T-helper 2 cell treated with Interferon-gamma antibody and Interleukin-4, amounts not matched to agents 5 μg/mL and 100 μg/mL, for 36 hours (primary cell): ENCODE data around the gene CHST14.

Experiments
- DNase-seq: peaks from one replicate; pipeline ENCODE4 v3.0.0; 2021; ENCODE audit warnings: low spot score
- H3K27ac Mint-ChIP-seq: one replicate; pipeline ENCODE4 v1.8.0; 2021; ENCODE audit warnings: mild to moderate bottlenecking, mixed read lengths
- H3K27me3 Mint-ChIP-seq: one replicate; pipeline ENCODE4 v1.8.0; 2021; ENCODE audit warnings: low read depth, mixed read lengths
- H3K36me3 Mint-ChIP-seq: one replicate; pipeline ENCODE4 v1.8.0; 2021; ENCODE audit warnings: low read depth, mixed read lengths
- H3K4me1 Mint-ChIP-seq: one replicate; pipeline ENCODE4 v1.8.0; 2021; ENCODE audit warnings: low read depth, mixed read lengths
- H3K4me3 Mint-ChIP-seq: one replicate; pipeline ENCODE4 v1.8.0; 2022; ENCODE audit warnings: mild to moderate bottlenecking, moderate library complexity, mixed read lengths
- H3K9me3 Mint-ChIP-seq: one replicate; pipeline ENCODE4 v1.8.0; 2021; ENCODE audit warnings: mixed read lengths

Gene CHST14

DNA sequence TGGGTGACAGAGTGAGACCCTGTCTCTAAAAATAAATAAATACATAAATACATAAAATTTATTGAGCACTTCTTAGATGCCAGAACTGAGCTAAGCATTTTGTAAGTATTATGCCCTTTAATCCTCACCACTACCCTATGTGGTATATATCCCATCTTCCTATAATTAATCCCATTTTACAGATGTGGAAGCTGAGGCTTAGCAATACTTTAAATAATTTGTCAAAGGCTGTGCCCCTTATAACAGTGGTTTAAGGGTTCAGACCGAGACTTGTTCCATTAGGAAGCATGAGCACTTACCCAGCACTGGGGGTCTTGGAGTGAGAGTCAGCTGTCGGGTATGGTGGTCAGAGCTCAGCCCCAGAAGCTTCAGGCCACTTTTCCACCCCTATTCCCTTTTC, 7.5 kb upstream of the CHST14 start:
- Mint-ChIP-seq H3K4me3 (no peak overlapping the region), H3K4me1 (peaks cover 11% of the 10 kb centered on the region), H3K27ac (no peak overlapping the region), H3K27me3 (no peaks in the 10 kb centered on the region), H3K36me3 (peaks cover 17% of the 10 kb centered on the region), H3K9me3 (no peaks in the 10 kb centered on the region)
- no peak for DNase-seq

GRCh38 chr15:40463886-40464545, 6.8 kb upstream of the CHST14 start:
- H3K27me3 Mint-ChIP-seq, result no peaks in the 10 kb centered on the region
- H3K27ac Mint-ChIP-seq, result no peak overlapping the region
- no peak for DNase-seq
- peaks cover 17% of the 10 kb centered on the region for H3K36me3 Mint-ChIP-seq
- H3K4me3 Mint-ChIP-seq, result no peak overlapping the region
- peaks cover 11% of the 10 kb centered on the region for H3K4me1 Mint-ChIP-seq
- H3K9me3 Mint-ChIP-seq, result no peaks in the 10 kb centered on the region

- DNase-seq, result no peak
- H3K4me1 Mint-ChIP-seq, result peaks cover 12% of the 10 kb centered on the region
- no peaks in the 10 kb centered on the region for H3K27me3 Mint-ChIP-seq
- H3K36me3 Mint-ChIP-seq, result peaks cover 17% of the 10 kb centered on the region
- H3K4me3 Mint-ChIP-seq, result no peak overlapping the region
- no peaks in the 10 kb centered on the region for H3K9me3 Mint-ChIP-seq
- H3K27ac Mint-ChIP-seq, result no peak overlapping the region
Measured at GRCh38 chr15:40464595-40465185, 6.1 kb upstream of the CHST14 start.

DNA sequence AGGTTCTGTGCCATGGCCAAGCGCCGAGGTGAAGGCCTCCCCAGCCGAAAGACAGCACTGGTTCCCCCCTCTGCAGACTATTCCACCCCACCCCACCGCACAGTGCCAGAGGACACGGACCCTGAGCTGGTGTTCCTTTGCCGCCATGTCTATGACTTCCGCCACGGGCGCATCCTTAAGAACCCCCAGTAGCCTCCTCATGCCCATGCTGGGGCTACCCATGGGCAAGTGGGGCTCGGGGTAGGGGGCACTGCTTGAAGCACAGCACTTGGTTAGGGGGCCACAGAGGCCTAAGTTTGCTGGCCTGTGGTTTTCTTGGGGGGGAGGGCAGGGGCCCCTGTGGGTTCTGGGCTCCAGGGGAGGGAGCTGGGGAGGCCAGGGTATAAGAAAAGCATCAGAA, 4.8 kb upstream of the CHST14 start:
- Mint-ChIP-seq H3K4me3 (no peak overlapping the region), H3K27me3 (no peaks in the 10 kb centered on the region), H3K36me3 (peaks cover 17% of the 10 kb centered on the region), H3K9me3 (no peaks in the 10 kb centered on the region), H3K27ac (no peak overlapping the region), H3K4me1 (peaks cover 12% of the 10 kb centered on the region)
- no peak for DNase-seq

DNA sequence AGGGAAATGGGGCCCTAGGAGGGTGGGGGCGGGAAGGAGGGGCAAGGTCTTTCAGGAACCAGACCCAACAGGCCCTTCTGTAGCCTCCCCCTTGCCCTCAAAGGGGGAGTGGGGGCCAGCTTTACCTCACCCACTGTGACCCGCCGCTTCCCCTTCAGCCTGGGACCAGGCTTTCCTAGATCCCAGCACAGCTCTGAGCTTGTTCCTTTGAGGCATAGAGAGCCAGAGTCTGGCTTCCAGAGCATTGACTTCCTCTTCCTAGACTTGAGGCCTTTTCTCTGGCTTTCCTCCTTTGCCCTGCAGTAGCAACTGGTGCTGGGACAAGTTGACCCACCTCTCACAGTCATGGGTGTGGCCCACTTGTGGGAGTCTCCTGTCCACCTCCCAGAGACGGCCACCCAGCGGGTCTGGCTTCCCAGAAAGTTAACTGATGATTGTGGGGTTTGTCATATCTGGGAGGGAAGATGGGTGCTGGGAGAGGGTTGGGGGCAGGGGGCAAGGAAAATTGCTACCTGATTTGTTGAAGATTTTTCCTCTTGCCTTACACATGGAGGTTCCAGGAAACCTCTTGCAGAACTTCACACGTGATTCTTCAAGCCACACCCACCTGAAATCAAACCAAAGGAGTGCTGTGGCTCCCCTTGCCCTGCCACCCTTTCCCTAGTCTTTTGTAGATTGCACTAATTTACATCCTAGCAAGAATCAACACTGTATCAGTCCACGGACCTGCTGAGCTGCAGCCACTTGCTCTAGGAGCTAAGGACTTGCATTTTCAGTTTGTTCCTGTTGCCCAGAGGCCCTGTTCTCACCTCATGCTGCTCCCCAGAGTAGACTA, 4.1 kb upstream of the CHST14 start:
- H3K27me3 Mint-ChIP-seq, result no peaks in the 10 kb centered on the region
- peaks cover 19% of the 10 kb centered on the region for H3K36me3 Mint-ChIP-seq
- H3K4me1 Mint-ChIP-seq, result peaks cover 14% of the 10 kb centered on the region
- no peak overlapping the region for H3K27ac Mint-ChIP-seq
- no peaks in the 10 kb centered on the region for H3K9me3 Mint-ChIP-seq
- H3K4me3 Mint-ChIP-seq, result no peak overlapping the region
- DNase-seq, result no peak

GRCh38 chr15:40467261-40467615, 3.5 kb upstream of the CHST14 start:
- no peaks in the 10 kb centered on the region for H3K27me3 Mint-ChIP-seq
- no peaks in the 10 kb centered on the region for H3K9me3 Mint-ChIP-seq
- no peak overlapping the region for H3K4me3 Mint-ChIP-seq
- peaks cover 21% of the 10 kb centered on the region for H3K36me3 Mint-ChIP-seq
- peaks cover 16% of the 10 kb centered on the region for H3K4me1 Mint-ChIP-seq
- no peak for DNase-seq
- no peak overlapping the region for H3K27ac Mint-ChIP-seq

DNA sequence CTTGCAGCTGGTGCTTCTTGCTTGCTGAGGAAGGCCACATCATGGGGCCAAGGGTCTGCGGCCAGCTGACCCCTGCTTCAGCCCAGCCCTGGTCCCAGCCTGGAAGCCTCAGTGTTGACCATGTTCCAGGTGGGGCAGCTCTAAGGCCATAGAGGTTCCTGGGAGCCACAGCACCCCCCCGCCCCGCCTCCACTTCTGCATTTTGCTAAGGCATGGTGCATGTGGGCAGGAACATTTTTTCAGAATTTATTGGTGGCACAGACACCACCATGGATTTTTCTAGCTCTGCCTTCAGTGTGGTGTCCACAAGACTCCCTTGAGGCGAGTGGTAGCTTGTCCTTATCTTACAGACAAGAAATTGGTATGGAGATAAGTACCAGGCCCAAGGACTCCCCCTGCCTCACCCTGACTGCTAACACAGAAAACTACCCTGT, 1.9 kb upstream of the CHST14 start:
- H3K4me1 Mint-ChIP-seq, result peaks cover 22% of the 10 kb centered on the region
- no peak overlapping the region for H3K4me3 Mint-ChIP-seq
- no peaks in the 10 kb centered on the region for H3K9me3 Mint-ChIP-seq
- H3K27me3 Mint-ChIP-seq, result no peaks in the 10 kb centered on the region
- no peak for DNase-seq
- peaks cover 20% of the 10 kb centered on the region for H3K36me3 Mint-ChIP-seq
- H3K27ac Mint-ChIP-seq, result no peak overlapping the region

GRCh38 chr15:40469776-40470390, 901 bp upstream of the CHST14 start:
- H3K4me1 Mint-ChIP-seq, result peaks cover 22% of the 10 kb centered on the region
- peaks cover 19% of the 10 kb centered on the region for H3K36me3 Mint-ChIP-seq
- H3K9me3 Mint-ChIP-seq, result no peaks in the 10 kb centered on the region
- no peaks in the 10 kb centered on the region for H3K27me3 Mint-ChIP-seq
- no peak for DNase-seq
- peak overlapping the region; percentile 64 for H3K27ac Mint-ChIP-seq
- peak overlapping the region; percentile 46 for H3K4me3 Mint-ChIP-seq

DNA sequence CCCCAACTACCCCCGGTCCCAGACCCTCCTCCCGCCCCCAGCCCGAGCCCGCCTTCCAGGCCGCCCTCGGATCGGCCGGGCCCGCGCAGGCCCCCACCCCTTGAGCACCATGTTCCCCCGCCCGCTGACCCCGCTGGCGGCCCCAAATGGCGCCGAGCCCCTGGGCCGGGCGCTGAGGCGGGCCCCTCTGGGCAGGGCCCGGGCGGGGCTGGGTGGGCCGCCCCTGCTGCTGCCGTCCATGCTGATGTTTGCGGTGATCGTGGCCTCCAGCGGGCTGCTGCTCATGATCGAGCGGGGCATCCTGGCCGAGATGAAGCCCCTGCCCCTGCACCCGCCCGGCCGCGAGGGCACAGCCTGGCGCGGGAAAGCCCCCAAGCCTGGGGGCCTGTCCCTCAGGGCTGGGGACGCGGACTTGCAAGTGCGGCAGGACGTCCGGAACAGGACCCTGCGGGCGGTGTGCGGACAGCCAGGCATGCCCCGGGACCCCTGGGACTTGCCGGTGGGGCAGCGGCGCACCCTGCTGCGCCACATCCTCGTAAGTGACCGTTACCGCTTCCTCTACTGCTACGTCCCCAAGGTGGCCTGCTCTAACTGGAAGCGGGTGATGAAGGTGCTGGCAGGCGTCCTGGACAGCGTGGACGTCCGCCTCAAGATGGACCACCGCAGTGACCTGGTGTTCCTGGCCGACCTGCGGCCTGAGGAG, 472 bp downstream of the CHST14 start:
- no peaks in the 10 kb centered on the region for H3K9me3 Mint-ChIP-seq
- peak; percentile 17 for DNase-seq
- H3K27ac Mint-ChIP-seq, result peak overlapping the region; percentile 87
- H3K27me3 Mint-ChIP-seq, result peaks cover 5% of the 10 kb centered on the region
- H3K36me3 Mint-ChIP-seq, result peaks cover 12% of the 10 kb centered on the region
- peak overlapping the region; percentile 90 for H3K4me3 Mint-ChIP-seq
- H3K4me1 Mint-ChIP-seq, result peaks cover 20% of the 10 kb centered on the region

- Mint-ChIP-seq H3K4me1 (peaks cover 16% of the 10 kb centered on the region), H3K36me3 (peaks cover 9% of the 10 kb centered on the region), H3K27me3 (peaks cover 5% of the 10 kb centered on the region), H3K27ac (peak overlapping the region; percentile 87), H3K4me3 (peak overlapping the region; percentile 90), H3K9me3 (no peaks in the 10 kb centered on the region)
- DNase-seq, result no peak
Measured at GRCh38 chr15:40471808-40472150, 995 bp downstream of the CHST14 start.

DNA sequence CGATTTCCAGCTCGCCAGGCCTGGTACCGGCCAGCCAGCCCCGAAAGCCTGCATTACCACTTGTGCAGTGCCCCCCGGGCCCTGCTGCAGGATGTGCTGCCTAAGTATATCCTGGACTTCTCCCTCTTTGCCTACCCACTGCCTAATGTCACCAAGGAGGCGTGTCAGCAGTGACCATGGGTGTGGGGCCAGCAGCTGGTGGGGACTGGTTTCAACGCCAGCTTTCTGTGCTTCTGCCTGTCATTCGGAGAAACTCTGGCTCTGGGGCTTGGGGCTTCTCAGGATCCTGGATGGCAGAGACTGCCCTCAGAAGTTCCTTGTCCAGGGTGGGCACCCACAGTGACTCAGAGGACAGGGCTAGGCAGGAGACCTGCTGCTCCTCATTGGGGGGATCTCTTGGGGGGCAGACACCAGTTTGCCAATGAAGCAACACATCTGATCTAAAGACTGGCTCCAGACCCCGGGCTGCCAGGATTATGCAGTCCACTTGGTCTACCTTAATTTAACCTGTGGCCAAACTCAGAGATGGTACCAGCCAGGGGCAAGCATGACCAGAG, 1.5 kb downstream of the CHST14 start:
- peaks cover 6% of the 10 kb centered on the region for H3K36me3 Mint-ChIP-seq
- peaks cover 5% of the 10 kb centered on the region for H3K27me3 Mint-ChIP-seq
- H3K4me1 Mint-ChIP-seq, result peaks cover 11% of the 10 kb centered on the region
- no peak for DNase-seq
- H3K27ac Mint-ChIP-seq, result peak overlapping the region; percentile 31
- H3K4me3 Mint-ChIP-seq, result peak overlapping the region; percentile 90
- no peaks in the 10 kb centered on the region for H3K9me3 Mint-ChIP-seq

GRCh38 chr15:40474581-40474980, 3.8 kb downstream of the CHST14 start:
- Mint-ChIP-seq H3K9me3 (no peaks in the 10 kb centered on the region), H3K27ac (no peak overlapping the region), H3K4me3 (no peak overlapping the region), H3K4me1 (peaks cover 10% of the 10 kb centered on the region), H3K27me3 (peaks cover 17% of the 10 kb centered on the region), H3K36me3 (peaks cover 4% of the 10 kb centered on the region)
- DNase-seq, result no peak

DNA sequence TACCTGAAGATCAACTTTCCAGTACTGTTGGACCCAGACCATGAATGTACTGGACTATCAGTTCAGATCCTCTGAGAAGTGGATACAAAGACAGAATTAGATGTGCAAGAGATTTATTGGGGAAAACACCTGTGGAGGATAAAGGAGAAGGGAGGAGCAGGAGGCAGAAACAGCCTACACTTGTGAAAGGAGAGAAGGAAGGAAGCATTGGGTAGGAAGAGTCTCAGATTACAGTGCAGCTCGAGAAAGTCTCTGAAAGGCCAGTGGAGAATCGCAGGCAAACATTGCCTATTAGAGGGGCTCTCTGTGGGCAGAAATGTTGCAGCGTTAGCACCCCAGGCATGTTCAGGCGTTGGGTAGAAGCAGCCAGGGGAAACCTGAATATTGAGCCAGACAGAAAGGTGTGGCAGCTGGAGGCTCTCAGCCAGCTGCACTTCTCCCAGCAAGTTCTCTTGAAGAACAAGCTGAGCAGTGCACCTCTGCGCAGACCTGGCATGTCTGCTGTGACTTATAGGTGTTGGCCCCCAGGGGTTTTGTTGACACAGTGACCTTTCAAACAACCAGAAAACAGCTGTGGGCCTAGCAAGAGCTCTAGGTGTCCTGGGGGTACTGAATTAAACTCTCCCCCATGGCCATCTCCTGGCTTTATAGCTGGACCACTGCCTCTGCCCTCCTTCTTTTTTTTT, 7.0 kb downstream of the CHST14 start:
- Mint-ChIP-seq H3K27ac (no peak overlapping the region), H3K36me3 (no peaks in the 10 kb centered on the region), H3K4me1 (peaks cover 3% of the 10 kb centered on the region), H3K9me3 (no peaks in the 10 kb centered on the region), H3K4me3 (no peak overlapping the region), H3K27me3 (peaks cover 41% of the 10 kb centered on the region)
- no peak for DNase-seq
